ENCODE measurements around the gene FGD6.

- no peak for TF ChIP-seq L3MBTL2 (conservative IDR thresholded peaks at IDR 0.05)
- no peak for TF ChIP-seq FOXA1 (IDR thresholded peaks at IDR 0.05)
- TF ChIP-seq SP1 (IDR thresholded peaks at IDR 0.05): no peak
- TF ChIP-seq BHLHE40 (IDR thresholded peaks at IDR 0.05; ENCODE audit: borderline replicate concordance): no peak
- no peak for TF ChIP-seq FOXM1 (IDR thresholded peaks at IDR 0.05; ENCODE audit: borderline replicate concordance)
- no peak for TF ChIP-seq HDGF (IDR thresholded peaks at IDR 0.05; ENCODE audit: borderline replicate concordance)
- TF ChIP-seq, protein P1, sequence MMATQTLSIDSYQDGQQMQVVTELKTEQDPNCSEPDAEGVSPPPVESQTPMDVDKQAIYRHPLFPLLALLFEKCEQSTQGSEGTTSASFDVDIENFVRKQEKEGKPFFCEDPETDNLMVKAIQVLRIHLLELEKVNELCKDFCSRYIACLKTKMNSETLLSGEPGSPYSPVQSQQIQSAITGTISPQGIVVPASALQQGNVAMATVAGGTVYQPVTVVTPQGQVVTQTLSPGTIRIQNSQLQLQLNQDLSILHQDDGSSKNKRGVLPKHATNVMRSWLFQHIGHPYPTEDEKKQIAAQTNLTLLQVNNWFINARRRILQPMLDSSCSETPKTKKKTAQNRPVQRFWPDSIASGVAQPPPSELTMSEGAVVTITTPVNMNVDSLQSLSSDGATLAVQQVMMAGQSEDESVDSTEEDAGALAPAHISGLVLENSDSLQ (IDR thresholded peaks at IDR 0.05): no peak
- TF ChIP-seq TARDBP (IDR thresholded peaks at IDR 0.05): no peak
Observed at GRCh38 chr12:95057424-95057823, 159.8 kb downstream of the FGD6 start.
